Heart right ventricle (tissue), 16 donors: ENCODE measurements around the gene TMEM270. TPM values are rescaled to one million over a fixed set of nuclear protein-coding genes. Genes with fewer than 3 reads are reported as not detected.

Source experiments
- ATAC-seq, 8 donors: fragments of 200-7000 bp; cut with Tn5 transposase; one replicate each; pipeline ENCODE4 v1.9.1; 2020; ENCODE audit warnings: mild to moderate bottlenecking in 8 of 8, moderate library complexity in 8 of 8, moderate number of reproducible peaks in 1 of 8
- DNase-seq, 2 donors: peaks; one replicate each; pipeline ENCODE4 v3.0.0-alpha.2; 2020
- H3K27ac ChIP-seq, 10 donors: fragments of 200-600 bp; sonication (generic) in 2 of 10; one replicate each; pipeline versions ENCODE4 v1.5.0 to v1.8.0; 2020 to 2022; ENCODE audit warnings: mild to moderate bottlenecking in 3 of 10
- H3K27me3 ChIP-seq, 7 donors: fragments of 200-600 bp; one replicate each; pipeline ENCODE4 v1.8.0; 2021 to 2022; ENCODE audit warnings: mild to moderate bottlenecking in 2 of 7
- H3K36me3 ChIP-seq, 9 donors: fragments of 200-600 bp; sonication (generic) in 1 of 9; one replicate each; pipeline versions ENCODE4 v1.5.0 to v1.8.0; 2020 to 2022; ENCODE audit warnings: mild to moderate bottlenecking in 2 of 9
- H3K4me1 ChIP-seq, 9 donors: fragments of 200-600 bp; sonication (generic) in 1 of 9; one replicate each; pipeline versions ENCODE4 v1.5.0 to v1.8.0; 2020 to 2022; ENCODE audit warnings: mild to moderate bottlenecking in 4 of 9
- H3K4me3 ChIP-seq, 10 donors: fragments of 200-600 bp; sonication (generic) in 2 of 10; one replicate each; pipeline versions ENCODE4 v1.5.0 to v1.8.0; 2020 to 2022; ENCODE audit warnings: mild to moderate bottlenecking in 7 of 10, moderate library complexity in 2 of 10
- H3K9me3 ChIP-seq, 11 donors: fragments of 200-600 bp in 10 of 11; sonication (generic) in 2 of 11; one replicate each; pipeline versions ENCODE4 v1.5.0 to v1.8.0; 2013 to 2022; ENCODE audit warnings: mild to moderate bottlenecking in 2 of 11, control low read depth in 1 of 11, moderate library complexity in 1 of 11
- CTCF ChIP-seq, 9 donors: fragments of 200-600 bp; sonication (generic) in 2 of 9; IDR thresholded peaks; one replicate each; pipeline versions ENCODE4 v1.5.0 to v1.8.0; 2021 to 2022; ENCODE audit warnings: antibody characterized with exemption in 9 of 9, mild to moderate bottlenecking in 5 of 9, moderate library complexity in 1 of 9
- WGBS, 2 donors: extraction: QIAGEN DNeasy Blood & Tissue Kit; methylation state at CpG; one replicate each; pipeline ENCODE4 v1.1.7; 2013; ENCODE audit warnings: inconsistent platforms in 1 of 2; 5-methylcytosine and 5-hydroxymethylcytosine counted together
- intact Hi-C, 10 donors: fragments of 100-400 bp; cut with DNase I; formaldehyde crosslinking; loops; one replicate each; pipeline versions ENCODE4 v1.11.1 to v1.14.2; 2022
- polyA plus RNA-seq, 2 donors: library from polyadenylated mRNA; stranded (reverse); fragments of 200-250 nt; gene quantifications; one replicate each; pipeline ENCODE4 v1.2.3, GENCODE V29; 2013
- total RNA-seq, 10 donors: library from RNA; stranded (reverse); fragmentation: NEBNext Ultra II Directional in 3 of 10; extraction: Animal tissue kit (Norgen Biotek cat#: 25700) in 3 of 10; gene quantifications; one replicate each; pipeline versions ENCODE4 v1.2.1 to v1.2.4, GENCODE V29; 2021 to 2023
- donor health status: Arrhythmogenic right ventricular cardiomyopathy.
- donor health status: ischemic (EF 13 %, LVEDD 7.1; RV severe dilation, severe dysfunction).
- donor health status: healthy with polysubstance abuse.
- donor health status: DM: no; HTN: yes; CAD: no.
- donor health status: DM: no; HTN: no; CAD: no.
- donor health status: ischemic (EF 25% LVEDD 6.9; RV normal size, moderate dysfunction).
- donor health status: ischemic (EF 25% LVEDD 5.7; RV mildly dilated, moderate dysfunction).
- donor health status: healthy.
- donor health status: DM: yes; HTN: yes; CAD: no.
- donor health status: Ischemic cardiomyopathy.
- donor health status: ischemic (EF 35%, LVEDD 5.7; RV mildly dilated, moderate dysfunction).
- donor health status: nonischemic (EF 11% LVEDD 7.7; RV severe dilation, severe dysfunction).
- donor health status: DM: yes; HTN: yes; CAD: no.
- donor health status: PGD.
- donor health status: ischemic (EF 29% LVEDD 5.4; RV normal size, mild dysfunction).
- donor health status: nonischemic (EF 23%, LVEDD 6.1; RV moderate dilation, normal function).

TMEM270 gene
- total and polyA plus RNA-seq, 12 donors: not detected

- H3K27me3 ChIP-seq: peaks cover 0 to 5% (median 0%) of the 10 kb centered on the region in 7 donors
- H3K36me3 ChIP-seq: no peaks in the 10 kb centered on the region
- no peak for TF ChIP-seq CTCF (IDR thresholded peaks at IDR 0.05)
- 74 to 78% methylated on average over 24 of the region's 24 CpGs for WGBS, 2 donors
- intact Hi-C loops: no loop called here
- H3K9me3 ChIP-seq: no peaks in the 10 kb centered on the region
- H3K4me1 ChIP-seq: peaks cover 0 to 10% (median 3%) of the 10 kb centered on the region in 9 donors
- H3K27ac ChIP-seq: no peak overlapping the region
- ATAC-seq: no peak
- H3K4me3 ChIP-seq: no peak overlapping the region
- DNase-seq: no peak
Observed at GRCh38 chr7:73904219-73905137, 43.5 kb downstream of the TMEM270 start.

DNA sequence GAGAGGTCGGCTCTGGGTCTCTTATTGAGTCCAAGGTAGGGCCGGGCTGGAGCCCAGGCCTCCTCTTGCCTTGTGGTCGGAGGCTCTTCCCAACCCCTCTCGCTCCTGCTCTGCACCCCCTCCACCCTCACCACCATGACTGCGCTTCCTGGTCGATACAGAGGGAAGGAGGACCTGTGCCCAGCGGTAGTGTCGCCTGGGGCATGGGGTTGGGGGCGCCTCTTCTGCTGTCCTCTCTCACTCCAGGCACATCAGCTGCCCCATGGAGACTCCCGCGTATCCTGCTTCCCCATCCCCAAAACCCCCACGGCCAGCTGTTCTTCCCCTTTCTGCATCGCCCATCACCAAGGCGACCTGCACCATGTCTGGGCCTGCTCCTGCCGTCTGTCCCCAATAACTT lies 44.4 kb downstream of the TMEM270 start:
- DNase-seq: no peak
- ATAC-seq: no peak
- Histone ChIP-seq H3K4me3 (no peak overlapping the region), H3K9me3 (no peaks in the 10 kb centered on the region), H3K27me3 (peaks cover 0 to 5% (median 0%) of the 10 kb centered on the region in 7 donors), H3K36me3 (no peaks in the 10 kb centered on the region), H3K27ac (no peak overlapping the region), H3K4me1 (peaks cover 0 to 10% (median 4%) of the 10 kb centered on the region in 9 donors)
- intact Hi-C loops: no loop called here
- 93% methylated on average over 15 of the region's 15 CpGs for WGBS, 2 donors
- no peak for TF ChIP-seq CTCF (IDR thresholded peaks at IDR 0.05)

DNA sequence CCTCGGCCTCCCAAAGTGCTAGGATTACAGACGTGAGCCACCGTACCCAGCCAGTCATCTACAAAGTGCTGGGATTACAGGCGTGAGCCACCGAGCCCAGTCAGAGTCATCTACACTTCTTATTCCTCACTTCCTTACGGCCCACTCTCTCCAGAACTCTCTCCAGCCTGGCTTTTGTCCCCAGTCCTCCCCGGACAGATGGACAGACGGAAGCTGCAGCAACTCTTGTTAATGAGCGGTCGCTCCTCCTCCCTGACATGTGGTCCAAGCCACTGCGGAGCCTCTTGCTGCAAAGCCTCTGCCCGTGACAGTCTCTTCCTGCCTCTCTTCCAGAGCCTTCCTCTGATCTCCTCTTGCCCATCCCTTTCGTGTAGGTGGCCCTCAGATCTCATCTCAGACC lies 45.9 kb downstream of the TMEM270 start:
- WGBS, 2 donors: 75 to 85% methylated on average over 13 of the region's 13 CpGs
- H3K27me3 ChIP-seq: peaks cover 0 to 5% (median 0%) of the 10 kb centered on the region in 7 donors
- no peak overlapping the region for H3K27ac ChIP-seq
- intact Hi-C loops: no loop called here
- no peaks in the 10 kb centered on the region for H3K36me3 ChIP-seq
- H3K4me1 ChIP-seq: peaks cover 0 to 10% (median 4%) of the 10 kb centered on the region in 9 donors
- H3K9me3 ChIP-seq: no peaks in the 10 kb centered on the region
- H3K4me3 ChIP-seq: no peak overlapping the region
- ATAC-seq (no peak), DNase-seq (no peak)
- TF ChIP-seq CTCF (IDR thresholded peaks at IDR 0.05): no peak

DNA sequence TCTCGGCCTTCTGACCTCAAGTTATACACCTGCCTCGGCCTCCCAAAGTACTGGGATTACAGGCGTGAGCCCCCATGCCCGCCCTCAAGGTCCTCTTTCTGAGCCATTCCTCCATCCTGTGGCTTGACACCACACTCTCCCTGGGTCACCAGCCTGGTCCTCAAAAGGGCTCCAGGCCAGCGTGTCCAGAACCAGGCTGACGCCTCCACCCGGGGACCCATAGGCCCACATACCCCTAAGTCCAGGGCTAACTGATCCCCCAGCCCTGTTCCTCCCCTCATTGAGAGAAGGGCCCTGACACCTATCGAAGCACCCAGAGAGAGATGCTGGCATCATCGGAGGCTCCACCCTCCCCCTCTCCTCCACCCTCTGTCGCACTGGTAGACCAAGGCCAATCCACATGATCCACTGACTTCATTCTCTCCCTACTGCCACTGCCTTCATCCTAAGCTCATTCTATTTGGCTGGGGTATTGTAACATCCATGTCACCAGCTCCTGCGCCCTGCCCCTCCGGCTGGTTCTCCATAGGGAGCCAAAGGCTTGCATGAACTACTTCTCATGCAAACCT lies 46.7 kb downstream of the TMEM270 start:
- H3K4me3 ChIP-seq: no peak overlapping the region
- H3K4me1 ChIP-seq: peaks cover 0 to 10% (median 4%) of the 10 kb centered on the region in 9 donors
- no peak overlapping the region for H3K27ac ChIP-seq
- H3K9me3 ChIP-seq: no peaks in the 10 kb centered on the region
- no peaks in the 10 kb centered on the region for H3K27me3 ChIP-seq
- 94 to 95% methylated on average over 12 of the region's 12 CpGs for WGBS, 2 donors
- ATAC-seq (no peak), DNase-seq (no peak)
- H3K36me3 ChIP-seq: no peaks in the 10 kb centered on the region
- intact Hi-C loops: no loop called here
- TF ChIP-seq CTCF (IDR thresholded peaks at IDR 0.05): no peak
